DOHH2 (cell line): ENCODE data around the gene PAXX.

Source experiments
- CTCF ChIP-seq: fragments of 200-600 bp; sonication (generic); IDR thresholded peaks from one replicate; pipeline ENCODE4 v1.5.1; 2014; ENCODE audit warnings: antibody characterized with exemption, mild to moderate bottlenecking, low read depth, low read length; ENCODE audit not compliant: poor library complexity, severe bottlenecking
- EZH2phosphoT487 ChIP-seq: fragments of 200-600 bp; sonication (generic); IDR thresholded peaks from 2 replicates; pipeline ENCODE4 v1.6.1; 2017; ENCODE audit warnings: borderline replicate concordance, mild to moderate bottlenecking, antibody characterized with exemption, low read length, moderate library complexity, mixed read lengths

GRCh38 chr9:136957461-136957860 is 34.8 kb upstream of the PAXX start:
- TF ChIP-seq CTCF: no peak
- TF ChIP-seq EZH2phosphoT487: no peak
